T1000 (cell line): Measurements from ENCODE around the gene DUXB.

Source experiments
- DNase-seq: peaks from one replicate; lab custom pipeline; 2025; ENCODE audit warnings: mixed read lengths; lab: John Stamatoyannopoulos, UW

The DUXB gene, protein sequence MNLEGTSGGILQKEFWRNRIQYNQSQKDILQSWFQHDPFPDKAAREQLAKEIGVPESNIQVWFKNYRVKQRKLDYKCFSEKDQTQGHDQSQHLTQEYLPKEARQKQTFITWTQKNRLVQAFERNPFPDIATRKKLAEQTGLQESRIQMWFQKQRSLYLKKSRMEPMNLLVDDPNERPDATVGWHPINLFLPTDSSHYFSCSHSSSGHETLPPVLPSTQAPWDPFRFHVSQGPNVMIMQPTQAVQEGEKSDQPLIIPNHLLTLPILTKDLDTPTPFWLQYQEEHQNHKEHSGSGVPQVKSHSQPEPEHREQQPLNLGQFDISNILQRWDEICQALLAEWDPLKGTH

DNA sequence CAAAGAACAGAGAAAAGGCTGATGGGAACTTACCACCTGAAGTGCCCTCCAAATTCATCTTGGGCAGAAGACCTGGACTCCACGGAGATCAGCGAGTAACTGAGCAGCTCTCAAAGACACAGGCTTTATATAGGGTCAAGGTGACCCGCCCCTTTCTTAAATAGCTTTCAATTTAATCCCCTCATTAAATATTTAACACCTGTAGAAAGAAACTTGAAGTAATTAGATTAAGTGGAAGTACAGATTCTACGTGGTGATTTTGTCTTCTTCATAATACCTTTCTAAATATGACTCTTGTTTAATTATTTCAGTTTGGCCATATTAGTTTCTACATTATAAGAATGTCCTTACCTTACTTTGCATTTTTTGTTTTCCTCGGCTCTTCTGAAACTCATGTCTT is at the start of gene DUXB:
Gene DUXB, minus strand, starts transcription at position 101 of the 400 bp plus-strand sequence. Its CDS starts 43 bp downstream, at position 58.
- no peak for DNase-seq

DNA sequence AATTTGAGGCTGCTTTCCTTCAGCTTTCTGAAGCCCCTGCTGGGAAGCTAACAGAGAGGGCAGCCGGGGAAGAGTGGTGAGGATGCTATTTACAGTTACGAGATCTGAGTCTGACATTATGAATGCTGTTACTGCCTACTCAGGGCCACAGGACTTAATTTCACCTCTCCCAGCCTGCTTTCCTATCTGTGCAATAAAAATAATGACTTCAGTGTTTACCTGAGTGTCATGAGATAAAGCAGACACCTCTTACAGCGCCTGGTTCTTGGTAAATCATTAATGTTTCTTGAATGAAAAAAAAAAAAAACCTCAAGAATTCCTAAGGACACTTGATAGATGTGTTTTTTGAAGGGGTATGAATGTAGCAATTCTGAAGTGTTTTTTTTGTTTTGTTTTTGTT is 49.3 kb upstream of the DUXB start:
- DNase-seq = no peak

DNA sequence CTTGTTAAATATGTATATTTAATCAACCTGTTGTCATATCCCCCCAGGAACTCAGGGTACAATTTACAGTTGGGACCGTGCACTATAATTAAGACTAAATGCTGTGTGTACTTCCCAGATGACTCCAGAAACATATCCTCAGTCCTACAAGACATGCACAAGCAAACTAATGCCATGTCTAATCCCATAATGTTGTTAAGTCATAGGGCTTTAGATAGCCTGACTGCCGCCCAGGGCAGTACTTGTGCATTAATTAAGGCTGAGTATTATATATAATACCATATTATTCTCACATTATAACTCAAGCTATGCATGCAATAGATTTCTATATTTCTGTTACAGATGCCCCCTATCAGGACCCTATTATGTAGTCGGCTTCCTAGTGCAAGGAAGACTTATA is 45.1 kb upstream of the DUXB start:
- DNase-seq = no peak

DNA sequence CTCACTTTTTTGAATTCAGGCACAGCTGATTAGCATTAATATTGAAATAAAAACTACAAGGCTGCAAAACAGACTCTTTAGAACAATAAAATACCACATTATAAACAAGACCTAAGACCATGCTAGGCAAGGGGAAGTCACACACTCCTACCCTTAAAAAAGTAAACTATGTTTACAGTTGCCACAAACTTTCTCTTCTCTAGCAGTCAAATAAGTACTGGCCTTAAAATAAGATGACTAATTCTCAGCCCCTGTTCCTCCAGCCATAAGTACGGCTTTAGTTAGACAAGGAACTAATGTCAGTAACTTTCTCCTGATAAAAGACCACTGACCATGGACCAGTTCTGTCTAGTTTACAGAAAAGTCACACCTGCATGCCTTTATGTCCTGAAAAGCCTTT is 44.6 kb upstream of the DUXB start:
- DNase-seq = no peak

DNA sequence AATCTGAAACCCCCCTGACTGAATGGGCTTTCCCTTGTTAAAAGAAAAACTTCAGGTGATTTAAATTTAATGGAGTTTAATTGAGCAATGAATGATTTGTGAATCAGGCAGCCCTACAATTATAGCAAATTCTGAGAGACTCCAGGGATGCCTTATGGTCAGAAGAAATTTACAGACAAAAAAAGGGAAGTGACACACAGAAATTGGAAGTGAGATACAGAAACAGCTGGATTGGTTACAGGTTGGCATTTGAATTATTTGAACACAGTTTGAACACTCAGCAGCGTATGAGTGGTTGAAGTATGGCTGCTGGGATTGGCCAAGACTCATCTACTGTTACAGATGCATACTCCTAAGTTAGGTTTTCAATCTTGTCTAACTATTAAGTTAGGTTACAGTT is 44.0 kb upstream of the DUXB start:
- DNase-seq = no peak

DNA sequence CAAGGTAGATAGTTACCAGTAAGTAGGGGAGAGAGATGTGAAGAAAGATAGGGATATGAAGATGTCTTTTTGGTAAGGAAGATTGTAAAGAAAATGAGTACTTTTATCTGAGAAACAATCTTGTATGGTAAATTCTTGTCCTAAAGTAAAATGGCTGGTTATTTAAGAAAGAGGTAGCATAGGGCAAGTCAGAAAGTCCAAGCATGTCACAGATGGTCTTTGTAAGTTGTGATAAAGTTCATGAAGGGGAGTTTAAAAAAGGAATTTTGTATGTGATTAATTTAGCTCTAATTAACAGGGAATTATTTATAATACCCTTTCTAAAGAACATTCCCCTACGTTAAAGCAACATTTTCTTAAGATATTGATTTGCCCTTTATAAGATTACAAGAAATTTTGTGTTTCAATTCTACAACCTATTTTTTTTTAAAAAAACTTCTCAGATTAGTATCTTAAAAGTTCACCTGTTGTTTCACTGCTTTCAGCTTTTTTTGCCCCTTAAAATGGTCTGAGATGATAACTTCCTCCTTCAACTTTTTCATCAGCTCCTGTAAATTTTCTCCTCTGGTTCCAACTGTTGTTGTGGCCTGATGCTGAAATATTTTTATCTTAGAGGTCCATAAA is 41.3 kb upstream of the DUXB start:
- DNase-seq = no peak

DNA sequence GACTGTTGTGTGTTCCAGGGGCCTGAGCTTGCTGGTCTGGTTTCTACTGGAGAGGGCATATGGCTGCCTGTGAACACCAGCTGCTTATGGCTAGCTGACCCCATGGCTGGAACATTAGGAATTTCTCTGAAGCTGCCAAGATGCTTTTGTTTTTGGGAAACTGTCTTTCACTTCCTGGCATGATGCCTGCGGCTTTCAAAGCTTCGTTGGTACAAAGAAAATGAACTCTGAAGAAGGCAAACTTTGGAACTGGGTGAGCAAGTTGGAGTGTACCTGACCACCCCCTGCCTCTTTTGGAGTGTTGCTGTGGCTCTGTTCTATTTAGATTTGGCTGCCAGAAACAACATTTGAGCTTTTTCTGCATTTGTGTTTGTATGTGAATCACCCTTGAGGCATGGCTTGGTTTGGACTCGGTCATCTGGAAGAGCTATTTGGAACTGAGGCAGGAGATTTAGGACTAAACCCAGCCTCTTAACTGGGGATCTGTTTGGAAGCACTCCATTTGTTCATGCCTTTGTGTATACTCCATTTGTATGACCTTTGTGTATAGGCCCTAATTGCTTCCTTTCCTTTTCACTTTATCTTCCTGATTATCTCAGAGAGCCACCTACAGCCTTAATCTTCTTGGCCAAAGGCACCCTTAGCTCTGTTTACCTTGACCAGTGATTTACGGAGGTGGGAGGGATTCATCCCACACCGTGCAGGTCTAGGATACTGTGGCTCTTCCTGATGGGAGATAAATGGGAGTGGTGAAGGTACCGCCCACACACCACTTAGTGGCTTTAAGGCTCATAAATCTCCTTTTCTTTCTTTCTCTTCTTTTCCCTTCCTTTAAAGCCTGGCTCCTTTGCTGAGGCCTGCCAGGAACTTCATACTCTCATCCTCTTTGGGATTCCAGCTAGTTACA is 32.3 kb upstream of the DUXB start:
- no peak for DNase-seq

DNA sequence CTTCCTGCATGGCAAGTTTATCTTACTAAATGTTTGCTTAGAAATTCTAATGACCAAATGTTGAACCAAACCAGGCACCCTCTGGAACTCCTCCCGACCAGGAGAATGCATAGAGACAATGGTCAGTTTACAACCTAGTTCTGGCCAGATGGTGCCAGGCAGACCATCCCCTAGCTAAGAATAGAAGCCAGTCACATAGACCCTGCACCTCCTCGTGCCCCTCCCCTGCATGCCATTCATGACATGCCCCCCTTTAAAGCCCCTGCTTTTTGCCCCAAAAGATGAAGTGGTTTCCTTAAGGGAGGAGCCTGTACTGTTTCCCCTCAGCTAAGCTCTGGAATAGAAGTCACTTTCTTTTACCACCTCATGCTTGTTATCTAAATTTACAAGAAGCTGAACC is 31.6 kb upstream of the DUXB start:
- no peak for DNase-seq

DNA sequence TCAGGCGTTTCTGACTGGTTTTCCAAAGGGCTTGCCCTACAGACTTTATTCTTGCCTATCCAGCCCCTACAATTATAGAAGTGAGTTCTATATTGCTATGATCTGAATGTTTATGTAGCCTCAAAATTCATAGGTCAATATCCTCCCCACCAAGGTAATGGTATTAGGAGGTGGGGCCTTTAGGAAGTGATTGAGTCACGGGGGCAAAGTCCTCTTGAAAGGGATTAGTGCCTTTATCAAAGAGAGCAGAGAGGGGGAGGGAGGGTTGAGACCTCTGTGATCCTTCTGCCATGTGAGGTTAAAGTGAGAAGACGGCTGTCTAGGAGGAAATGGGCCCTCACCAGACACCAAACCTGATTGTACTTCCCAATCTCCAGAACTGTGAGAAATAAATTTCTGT is 26.0 kb upstream of the DUXB start:
- no peak for DNase-seq

DNA sequence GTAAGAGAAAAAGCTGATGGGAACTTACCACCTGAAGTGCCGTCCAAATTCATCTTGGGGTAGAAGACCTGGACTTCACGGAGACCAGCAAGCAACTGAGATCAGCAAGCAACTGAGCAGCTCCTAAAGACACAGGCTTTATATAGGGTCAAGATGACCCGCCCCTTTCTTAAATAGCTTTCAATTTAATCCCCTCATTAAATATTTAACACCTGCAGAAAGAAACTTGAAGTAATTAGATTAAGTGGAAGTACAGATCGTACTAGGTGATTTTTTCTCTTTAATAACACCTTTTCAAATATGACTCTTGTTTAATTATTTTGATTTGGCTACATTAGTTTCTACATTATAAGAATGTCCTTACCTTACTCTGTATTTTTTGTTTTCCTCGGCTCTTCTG is 25.1 kb upstream of the DUXB start, which contains the start of gene CPHXL:
Gene CPHXL, minus strand, starts transcription at position 101 of the 400 bp plus-strand sequence. Its CDS starts 48 bp downstream, at position 53.
- DNase-seq = no peak

DNA sequence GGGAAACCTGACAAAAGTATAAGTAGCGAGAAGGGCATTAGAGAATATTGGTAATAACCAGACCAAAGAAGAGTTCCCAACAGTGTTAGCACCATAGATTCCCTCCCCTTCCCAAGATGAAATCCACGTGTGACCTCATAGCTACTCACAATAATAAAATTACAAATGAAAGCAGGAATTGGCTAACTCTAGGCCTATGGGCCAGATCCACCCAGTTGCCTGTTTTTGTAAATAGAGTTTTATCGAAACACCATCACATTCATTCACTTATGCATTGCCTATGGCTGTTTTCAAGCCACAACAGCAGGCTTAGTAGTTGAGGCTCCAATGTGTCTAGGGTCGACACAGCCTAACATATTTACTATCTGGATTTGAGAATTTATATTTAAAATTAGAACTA is 17.2 kb upstream of the DUXB start:
- DNase-seq = no peak

DNA sequence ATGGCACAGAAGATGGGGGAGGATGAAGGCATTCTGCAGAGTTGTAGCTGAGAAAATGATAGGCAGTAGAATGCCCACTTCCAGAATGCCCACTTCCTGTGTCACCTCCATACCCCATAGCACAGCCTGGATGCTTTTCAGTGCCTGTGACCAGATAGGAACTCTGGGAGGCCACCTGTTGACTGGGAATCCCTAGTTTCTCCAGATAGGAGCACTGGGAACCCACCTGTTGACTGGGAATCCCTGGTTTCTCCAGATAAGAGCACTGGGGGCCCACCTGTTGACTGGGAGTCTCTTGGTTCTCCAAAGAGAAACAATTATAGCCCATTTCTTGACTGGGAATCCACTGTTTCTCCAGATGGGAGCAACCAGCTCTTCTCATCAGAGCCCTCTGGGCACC is 13.4 kb upstream of the DUXB start:
- DNase-seq = no peak

DNA sequence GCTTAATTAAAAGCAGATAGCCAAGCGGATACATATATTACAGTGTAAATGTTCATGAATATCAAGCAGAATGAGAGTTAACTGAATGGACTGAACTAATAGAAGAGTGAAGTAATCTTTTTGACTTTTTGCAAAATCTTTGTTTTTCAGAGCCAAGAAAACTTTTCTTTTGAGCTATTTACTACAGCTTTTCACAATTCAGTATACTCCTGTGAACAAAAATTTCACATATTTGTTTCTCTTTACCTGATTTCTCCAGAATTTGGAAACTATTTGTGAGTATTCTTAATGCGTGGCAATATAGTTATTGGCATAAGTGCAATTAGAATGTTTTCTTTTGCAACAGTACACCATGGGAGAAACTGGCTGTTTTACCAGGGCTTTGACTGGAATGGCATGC is 9.1 kb upstream of the DUXB start:
- no peak for DNase-seq

DNA sequence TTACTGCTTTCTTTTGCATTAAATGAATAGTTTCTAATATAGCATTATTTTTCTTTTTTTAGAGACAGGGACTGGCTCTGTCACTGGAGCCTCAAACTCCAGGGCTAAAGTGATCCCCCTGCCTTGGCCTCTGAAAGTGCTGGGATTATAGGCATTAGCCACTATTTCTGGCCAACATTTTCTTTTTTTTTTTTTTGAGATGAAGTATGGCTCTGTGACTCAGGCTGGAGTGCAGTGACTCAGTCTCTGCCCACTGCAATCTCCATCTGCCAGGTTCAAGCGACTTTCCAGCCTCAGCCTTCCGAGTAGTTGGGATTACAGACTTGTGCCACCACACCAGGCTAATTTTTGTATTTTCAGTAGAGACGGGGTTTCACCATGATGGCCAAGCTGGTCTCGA is 2.0 kb upstream of the DUXB start:
- no peak for DNase-seq

DNA sequence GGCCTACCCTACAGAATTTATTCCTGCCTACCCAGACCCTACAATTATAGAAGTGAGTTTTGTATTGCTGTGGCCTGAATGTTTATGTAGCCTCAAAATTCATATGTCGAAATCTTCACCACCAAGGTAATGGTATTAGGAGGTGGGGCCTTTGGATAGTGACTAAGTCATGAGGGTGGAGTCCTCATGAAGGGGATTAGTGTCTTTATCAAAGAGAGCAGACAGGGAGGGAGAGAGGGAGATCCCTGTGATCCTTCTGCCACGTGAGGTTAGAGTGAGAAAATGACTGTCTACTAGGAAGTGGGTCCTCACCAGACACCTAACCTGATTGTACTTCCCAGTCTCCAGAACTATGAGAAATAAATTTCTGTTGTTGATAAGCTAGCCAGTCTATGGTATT is 981 bp upstream of the DUXB start:
- DNase-seq = no peak

DNA sequence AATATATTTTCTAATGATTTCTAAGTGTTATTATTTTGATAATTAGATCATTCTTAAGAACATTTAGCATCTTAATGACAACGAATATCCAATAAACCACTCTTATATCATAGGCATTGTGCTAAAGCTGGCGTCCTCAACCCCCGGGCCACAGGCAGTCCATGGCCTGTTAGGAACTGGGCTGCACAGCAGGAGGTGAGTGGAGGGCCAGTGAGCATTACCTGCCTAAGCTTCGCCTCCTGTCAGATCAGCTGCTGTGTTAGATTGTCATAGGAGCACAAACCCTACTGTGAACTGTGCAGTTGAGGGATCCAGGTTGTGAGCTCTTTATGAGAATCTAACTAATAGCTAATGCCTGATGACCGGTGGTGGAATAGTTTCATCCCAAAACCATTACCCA is 3.7 kb downstream of the DUXB start:
- DNase-seq = no peak

DNA sequence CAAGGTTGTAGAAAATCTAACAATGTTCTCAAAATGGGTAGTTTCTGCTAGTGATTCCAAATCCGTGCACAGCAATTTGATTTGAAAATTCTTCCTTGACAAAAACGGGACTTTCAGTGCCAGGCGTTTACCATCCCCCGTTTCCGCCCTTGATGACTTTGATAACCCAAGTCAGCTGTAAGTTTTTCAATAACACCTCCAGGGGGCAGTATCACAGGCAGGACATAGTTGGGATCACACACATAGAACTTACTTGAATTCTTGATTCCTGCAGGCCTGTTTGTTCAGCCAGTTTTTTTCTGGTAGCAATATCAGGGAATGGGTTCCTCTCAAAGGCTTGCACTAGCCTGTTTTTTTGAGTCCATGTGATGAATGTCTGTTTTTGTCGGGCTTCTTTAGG is 5.6 kb downstream of the DUXB start:
- no peak for DNase-seq

DNA sequence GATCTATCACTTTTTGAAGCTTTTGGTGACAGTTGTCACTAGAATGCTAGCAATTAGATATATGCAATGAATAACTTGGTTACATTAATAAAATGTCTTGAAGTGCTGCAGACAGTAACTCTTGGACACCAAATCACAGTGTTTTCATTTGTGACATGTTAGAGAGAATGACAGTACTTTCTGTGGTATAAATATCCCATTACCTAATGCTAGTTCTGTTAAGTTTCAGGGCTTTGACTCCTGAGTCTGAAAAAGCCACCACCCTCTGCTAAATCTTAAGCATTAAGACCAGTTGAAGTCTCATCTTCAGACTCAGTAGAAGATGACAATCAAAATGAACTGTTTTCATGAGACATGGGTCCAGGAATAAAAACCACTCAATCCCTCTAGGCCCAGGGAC is 13.9 kb downstream of the DUXB start:
- DNase-seq = no peak

DNA sequence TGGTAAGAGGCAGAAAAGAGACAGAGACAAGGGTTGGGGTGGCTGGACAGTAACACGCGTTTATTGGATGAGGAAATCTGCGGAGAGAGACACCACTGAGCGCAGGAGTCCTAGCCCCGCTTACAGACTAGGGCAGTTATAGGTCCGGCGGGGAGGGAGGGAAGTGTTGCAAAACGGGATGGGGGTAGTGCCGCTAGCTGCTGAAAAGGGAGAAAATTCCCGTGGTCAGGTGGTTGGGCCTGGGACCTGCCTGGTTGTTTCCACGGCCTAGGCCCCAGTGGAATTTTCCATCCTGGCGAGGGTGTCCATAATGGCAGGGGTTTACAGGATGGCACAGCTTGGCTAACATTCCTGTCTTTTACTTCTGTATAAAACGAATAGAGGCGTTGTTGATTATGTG is 19.0 kb downstream of the DUXB start:
- no peak for DNase-seq

DNA sequence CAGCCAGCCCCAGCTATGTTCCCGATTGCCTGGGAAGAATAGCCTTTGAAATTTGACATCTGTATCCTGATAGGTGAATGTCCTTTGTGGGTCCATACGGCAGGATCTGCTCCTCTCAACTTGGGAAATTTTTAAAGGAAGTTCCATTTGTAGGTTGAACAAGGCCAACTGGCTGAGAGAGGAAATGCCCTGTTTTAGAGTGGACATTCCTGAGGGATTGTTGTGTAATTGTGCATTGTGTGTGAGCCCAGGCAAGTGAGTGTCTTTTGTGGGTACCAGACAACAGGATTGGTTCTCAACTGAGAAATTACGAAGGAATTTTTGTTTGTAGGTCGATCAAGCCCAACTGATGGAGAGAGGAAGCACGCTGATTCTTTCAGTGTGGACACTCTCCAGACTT is 21.9 kb downstream of the DUXB start:
- no peak for DNase-seq

DNA sequence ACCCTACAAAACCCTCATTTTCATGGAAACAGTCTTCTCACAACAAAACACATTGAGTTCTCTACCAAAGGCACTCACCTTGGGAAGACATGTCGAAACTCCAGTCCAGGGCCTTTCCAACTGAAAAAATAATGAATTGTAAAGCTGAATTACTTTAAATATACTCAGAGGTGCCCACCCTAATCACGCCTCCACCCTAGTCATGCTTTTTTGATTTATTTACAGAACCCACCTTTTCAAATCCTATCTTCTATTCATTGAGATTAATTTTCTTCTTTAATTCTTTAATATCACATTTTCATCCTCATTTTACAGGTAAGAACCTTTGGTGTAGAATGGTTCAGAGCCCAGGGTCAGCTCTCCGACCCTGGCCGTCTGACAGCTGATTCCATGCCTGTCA is 24.4 kb downstream of the DUXB start, which contains the start of gene CPHXL2:
Gene CPHXL2, minus strand, starts transcription at position 101 of the 400 bp plus-strand sequence. Its CDS starts 10 bp downstream, at position 91.
- no peak for DNase-seq

DNA sequence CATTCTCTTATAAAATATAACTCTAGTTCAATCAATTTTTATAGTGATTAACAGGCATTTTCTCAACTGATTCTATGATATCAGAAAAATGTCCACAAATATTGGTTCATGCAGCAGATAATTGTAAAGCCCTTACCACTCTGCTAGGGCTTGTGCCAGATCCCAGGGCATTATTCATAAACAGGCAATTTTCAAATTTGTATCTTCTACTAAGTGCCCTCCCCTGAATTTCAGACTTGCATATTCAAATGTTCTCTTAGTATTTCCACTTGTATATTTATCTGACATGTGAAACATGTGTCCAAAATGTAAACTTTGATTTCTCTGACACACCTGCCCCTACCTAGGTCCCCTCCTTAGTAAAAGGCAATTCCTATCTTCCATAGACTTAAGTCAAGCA is 33.8 kb downstream of the DUXB start:
- DNase-seq = no peak
